Fibroblast of pulmonary artery (primary cell): ENCODE data around the gene VARS2.

ENCODE experiments used
- DNase-seq: peaks from one replicate; pipeline ENCODE4 v3.0.0-alpha.2; 2010; ENCODE audit warnings: low read depth
- H3K4me3 ChIP-seq: replicated peaks from 2 replicates; pipeline ENCODE4 v1.5.1; 2011; ENCODE audit warnings: low read depth, mild to moderate bottlenecking, control low read depth, low read length, moderate library complexity
- CTCF ChIP-seq: IDR thresholded peaks from 2 replicates; pipeline ENCODE4 v1.5.1; 2011; ENCODE audit warnings: mild to moderate bottlenecking, control low read depth, low read length, inconsistent platforms; ENCODE audit errors: missing control alignments

Gene VARS2

GRCh38 chr6:30889921-30890645, 24.0 kb upstream of the VARS2 start:
- no peak overlapping the region for H3K4me3 ChIP-seq
- TF ChIP-seq CTCF: no peak
- no peak for DNase-seq

GRCh38 chr6:30890646-30891449, 23.2 kb upstream of the VARS2 start:
- H3K4me3 ChIP-seq: no peak overlapping the region
- no peak for TF ChIP-seq CTCF
- no peak for DNase-seq

GRCh38 chr6:30891450-30891723, 22.7 kb upstream of the VARS2 start:
- no peak for DNase-seq
- no peak overlapping the region for H3K4me3 ChIP-seq
- no peak for TF ChIP-seq CTCF

GRCh38 chr6:30891816-30892538, 22.1 kb upstream of the VARS2 start:
- H3K4me3 ChIP-seq: no peak overlapping the region
- no peak for TF ChIP-seq CTCF
- no peak for DNase-seq

- no peak for DNase-seq
- no peak overlapping the region for H3K4me3 ChIP-seq
- TF ChIP-seq CTCF: peak; percentile 6
These were observed 20.9 kb upstream of the VARS2 start for GRCh38 chr6:30893001-30893591.

GRCh38 chr6:30893666-30894065, 20.4 kb upstream of the VARS2 start:
- no peak overlapping the region for H3K4me3 ChIP-seq
- no peak for TF ChIP-seq CTCF
- DNase-seq: no peak
